ENCODE results near the gene ARHGAP10. TPM values are rescaled to one million over a fixed set of nuclear protein-coding genes. Genes with fewer than 3 reads are reported as not detected.

The ARHGAP10 gene
- total RNA-seq, 1 experiment from 2014 or later, result 36.6 TPM

- no peaks in the 10 kb centered on the region for H3K4me1 ChIP-seq
- H3K36me3 Mint-ChIP-seq (ENCODE audit: insufficient read depth, unreplicated experiment), result peaks cover 23% of the 10 kb centered on the region
- H3K4me3 ChIP-seq (ENCODE audit: low read depth, low read length), result no peak overlapping the region
- no peaks in the 10 kb centered on the region for H3K27me3 ChIP-seq (replicated peaks; ENCODE audit: control insufficient read depth, insufficient read depth, low read length)
- H3K27me3 Mint-ChIP-seq (ENCODE audit: insufficient read depth, unreplicated experiment), result no peaks in the 10 kb centered on the region
- H3K9me3 Mint-ChIP-seq (ENCODE audit: unreplicated experiment), result peaks cover 11% of the 10 kb centered on the region
- no peak for TF ChIP-seq CTCF (IDR thresholded peaks at IDR 0.05; ENCODE audit: insufficient read depth in 1 of 2, low read depth in 1 of 2, low read length in 1 of 2, severe bottlenecking in 1 of 2, unreplicated experiment in 1 of 2)
- H3K9me3 ChIP-seq, result no peaks in the 10 kb centered on the region
- intact Hi-C loops (cut with micrococcal nuclease; ENCODE audit: unreplicated experiment), result no loop called here
- H3K4me1 Mint-ChIP-seq (ENCODE audit: low read depth, unreplicated experiment), result no peaks in the 10 kb centered on the region
- H3K4me3 Mint-ChIP-seq (ENCODE audit: unreplicated experiment), result no peak overlapping the region
- ChIA-PET POLR2A (no interaction called here), CTCF (no interaction called here)
- no peak overlapping the region for H3K27ac Mint-ChIP-seq (ENCODE audit: unreplicated experiment)
- no TSS peak for BruUV-seq (replicated peaks)
- no peak for DNase-seq
- peaks cover 2% of the 10 kb centered on the region for H3K36me3 ChIP-seq (ENCODE audit: control insufficient read depth, insufficient read depth, low read length)
Measured at GRCh38 chr4:148074462-148074861, 342.6 kb downstream of the ARHGAP10 start.

GRCh38 chr4:148075438-148075837 is 343.6 kb downstream of the ARHGAP10 start:
- H3K4me3 Mint-ChIP-seq (ENCODE audit: unreplicated experiment), result no peak overlapping the region
- intact Hi-C loops (cut with micrococcal nuclease; ENCODE audit: unreplicated experiment), result no loop called here

GRCh38 chr4:148076964-148077363 is 345.1 kb downstream of the ARHGAP10 start:
- Histone ChIP-seq H3K9me3 (no peaks in the 10 kb centered on the region), H3K27me3 (replicated peaks; ENCODE audit: control insufficient read depth, insufficient read depth, low read length) (no peaks in the 10 kb centered on the region), H3K4me1 (no peaks in the 10 kb centered on the region), H3K36me3 (ENCODE audit: control insufficient read depth, insufficient read depth, low read length) (peaks cover 2% of the 10 kb centered on the region), H3K4me3 (ENCODE audit: low read depth, low read length) (no peak overlapping the region)
- Mint-ChIP-seq H3K9me3 (ENCODE audit: unreplicated experiment) (peaks cover 11% of the 10 kb centered on the region), H3K4me3 (ENCODE audit: unreplicated experiment) (no peak overlapping the region), H3K27ac (ENCODE audit: unreplicated experiment) (no peak overlapping the region), H3K4me1 (ENCODE audit: low read depth, unreplicated experiment) (no peaks in the 10 kb centered on the region), H3K36me3 (ENCODE audit: insufficient read depth, unreplicated experiment) (peaks cover 18% of the 10 kb centered on the region), H3K27me3 (ENCODE audit: insufficient read depth, unreplicated experiment) (no peaks in the 10 kb centered on the region)
- BruUV-seq (replicated peaks), result no TSS peak
- no peak for TF ChIP-seq CTCF (IDR thresholded peaks at IDR 0.05; ENCODE audit: insufficient read depth in 1 of 2, low read depth in 1 of 2, low read length in 1 of 2, severe bottlenecking in 1 of 2, unreplicated experiment in 1 of 2)
- CTCF ChIA-PET, result no interaction called here
- no peak for DNase-seq
- intact Hi-C loops (cut with micrococcal nuclease; ENCODE audit: unreplicated experiment), result no loop called here
- POLR2A ChIA-PET, result no interaction called here

More at GRCh38 chr4:148075438-148075837, 343.6 kb downstream of the ARHGAP10 start:
- POLR2A ChIA-PET, result no interaction called here
- H3K9me3 Mint-ChIP-seq (ENCODE audit: unreplicated experiment), result peaks cover 11% of the 10 kb centered on the region
- no peaks in the 10 kb centered on the region for H3K27me3 Mint-ChIP-seq (ENCODE audit: insufficient read depth, unreplicated experiment)
- CTCF ChIA-PET, result no interaction called here
- Histone ChIP-seq H3K4me1 (no peaks in the 10 kb centered on the region), H3K4me3 (ENCODE audit: low read depth, low read length) (no peak overlapping the region), H3K36me3 (ENCODE audit: control insufficient read depth, insufficient read depth, low read length) (peaks cover 2% of the 10 kb centered on the region), H3K9me3 (no peaks in the 10 kb centered on the region), H3K27me3 (replicated peaks; ENCODE audit: control insufficient read depth, insufficient read depth, low read length) (no peaks in the 10 kb centered on the region)
- no peaks in the 10 kb centered on the region for H3K4me1 Mint-ChIP-seq (ENCODE audit: low read depth, unreplicated experiment)
- no TSS peak for BruUV-seq (replicated peaks)
- DNase-seq, result no peak
- no peak for TF ChIP-seq CTCF (IDR thresholded peaks at IDR 0.05; ENCODE audit: insufficient read depth in 1 of 2, low read depth in 1 of 2, low read length in 1 of 2, severe bottlenecking in 1 of 2, unreplicated experiment in 1 of 2)
- peaks cover 23% of the 10 kb centered on the region for H3K36me3 Mint-ChIP-seq (ENCODE audit: insufficient read depth, unreplicated experiment)
- no peak overlapping the region for H3K27ac Mint-ChIP-seq (ENCODE audit: unreplicated experiment)
